ENCODE measurements around the gene SH3GLB1. TPM values are rescaled to one million over a fixed set of nuclear protein-coding genes. Genes with fewer than 3 reads are reported as not detected.

The SH3GLB1 gene
- total and polyA plus RNA-seq, 10 of the 15 experiments (the other 5 are each of a cell fraction or from before 2014, with no cell fraction given): 18.0 to 59.0 (median 36.5) TPM

GRCh38 chr1:86714561-86715244 lies 10.3 kb downstream of the SH3GLB1 start:
- DNase-seq (ENCODE audit: low read depth, low spot score) (no peak), ATAC-seq (peak; percentile 49), FAIRE-seq (no peak)
- CTCF ChIA-PET: interaction anchor here (0.7 to 8.2 kb wide), 7 partner anchors 8 to 119 kb away, joined by 3 to 87 read pairs (median 6); partner anchors contain the start of gene SH3GLB1
- Histone ChIP-seq H3K36me3 (ENCODE audit: control insufficient read depth in 2 of 2, insufficient read depth in 2 of 2, low read length in 1 of 2) (peaks cover 0 to 9% of the 10 kb centered on the region in 2 experiments; a peak in 1 of 4 replicates), H3K9me3 (replicated peaks; ENCODE audit: control insufficient read depth, insufficient read depth, low read length) (no peaks in the 10 kb centered on the region), H2AFZ (ENCODE audit: control insufficient read depth, low read depth, low read length) (no peak overlapping the region), H3K27ac (ENCODE audit: control insufficient read depth, insufficient read depth) (no peak overlapping the region), H3K79me2 (ENCODE audit: control insufficient read depth, insufficient read depth, low read length) (peaks cover 62% of the 10 kb centered on the region), H4K20me1 (ENCODE audit: control insufficient read depth, insufficient read depth) (peaks cover 3% of the 10 kb centered on the region; the same call in 1 of the 2 replicates), H3K9ac (ENCODE audit: control insufficient read depth, insufficient read depth, low read length) (no peak overlapping the region), H3K4me2 (ENCODE audit: control insufficient read depth, insufficient read depth) (no peak overlapping the region), H3K4me3 (no peak overlapping the region), H3K27me3 (replicated peaks in 1 of 2; ENCODE audit: control insufficient read depth in 2 of 2, insufficient read depth in 2 of 2, low read length in 1 of 2) (no peaks in the 10 kb centered on the region), H3K4me1 (ENCODE audit: control insufficient read depth, insufficient read depth, low read length) (peaks cover 6% of the 10 kb centered on the region; the same call in 1 of the 2 replicates)
- SMC1A ChIA-PET (ENCODE audit: uncharacterized antibody, unreplicated experiment): interaction anchor here (0.8 to 7.0 kb wide), 6 partner anchors 10 to 371 kb away, joined by 3 to 52 read pairs (median 3); partner anchors contain the start of gene SH3GLB1
- POLR2A ChIA-PET: interaction anchor here (6.2 kb wide), 1 partner anchor 9 kb away, joined by 45 read pairs; the partner anchor contains the start of gene SH3GLB1
- intact Hi-C loops (cut with micrococcal nuclease; ENCODE audit: unreplicated experiment): no loop called here
- no peak for TF ChIP-seq TCF3 (IDR thresholded peaks at IDR 0.05; ENCODE audit: borderline replicate concordance, insufficient read depth, low read depth, low read length)
- no peak for TF ChIP-seq PRDM15 (CRISPR knock-in tag; IDR thresholded peaks at IDR 0.05)
- TF ChIP-seq ZNF24 (IDR thresholded peaks at IDR 0.05): no peak
- TF ChIP-seq IKZF1 (conservative IDR thresholded peaks at IDR 0.05): no peak
- no peak for TF ChIP-seq POLR2A (IDR thresholded peaks at IDR 0.05; ENCODE audit: low read depth, low read length)
- TF ChIP-seq ELK1 (IDR thresholded peaks at IDR 0.05; ENCODE audit: low read depth, low read length): no peak
- in situ Hi-C loops (cut with MboI): no loop called here
- 38% methylated on average over 3 of the region's 3 CpGs for WGBS (ENCODE audit: insufficient coverage, insufficient replicate concordance, low lambda C conversion rate, missing lambda C conversion rate)
- no TSS peak for BruUV-seq (replicated peaks)
- RAD21 ChIA-PET (ENCODE audit: unreplicated experiment): interaction anchor here (5.4 kb wide), 1 partner anchor 10 kb away, joined by 31 read pairs; the partner anchor contains the start of gene SH3GLB1
